ENCODE data around the gene ABHD17A.

The ABHD17A gene

GRCh38 chr19:1914826-1915341 is 29.6 kb upstream of the ABHD17A start:
- H3K79me1 ChIP-seq (ENCODE audit: low read length): no peaks in the 10 kb centered on the region
- H2AFZ ChIP-seq (ENCODE audit: insufficient read depth, low read length, poor library complexity): no peak overlapping the region
- peaks cover 0 to 3% of the 10 kb centered on the region in 2 experiments for H3K4me1 ChIP-seq (ENCODE audit: control insufficient read depth in 1 of 2, insufficient read depth in 2 of 2, low read length in 2 of 2)
- H3K4me2 ChIP-seq (ENCODE audit: low read length): no peak overlapping the region
- no peak overlapping the region for H4K8ac ChIP-seq (ENCODE audit: low read depth, low read length)
- no peak overlapping the region for H2BK12ac ChIP-seq (ENCODE audit: low read length)
- H3K27ac ChIP-seq (ENCODE audit: low read depth, low read length): no peak overlapping the region
- H3K4ac ChIP-seq (ENCODE audit: low read depth, low read length): no peak overlapping the region
- peaks cover 9% of the 10 kb centered on the region for H3K79me2 ChIP-seq (ENCODE audit: control insufficient read depth, insufficient read depth, low read length, poor library complexity)
- H3K27me3 ChIP-seq (ENCODE audit: insufficient read depth, low read length): no peaks in the 10 kb centered on the region
- H2BK5ac ChIP-seq (ENCODE audit: low read depth, low read length, poor library complexity): no peak overlapping the region
- H4K91ac ChIP-seq (ENCODE audit: low read depth, low read length): no peak overlapping the region
- H3K9ac ChIP-seq (ENCODE audit: low read length): no peak overlapping the region
- H3K14ac ChIP-seq (ENCODE audit: low read length): no peak overlapping the region
- no peak overlapping the region for H2AK5ac ChIP-seq (ENCODE audit: low read length)
- no peak for DNase-seq
- no peak overlapping the region for H3K4me3 ChIP-seq (ENCODE audit: low read depth, low read length)
- H3K36me3 ChIP-seq (ENCODE audit: control insufficient read depth in 1 of 2, insufficient read depth in 2 of 2, low read length in 2 of 2): peaks cover 63 to 69% of the 10 kb centered on the region in 2 experiments
- H3K23ac ChIP-seq (ENCODE audit: low read length): no peak overlapping the region
- H2BK120ac ChIP-seq (ENCODE audit: insufficient read depth, low read length, poor library complexity): no peak overlapping the region
- H4K12ac ChIP-seq (ENCODE audit: low read depth, low read length): no peak overlapping the region
- no CpG with 5 or more reads among the region's 23 CpGs for WGBS (ENCODE audit: extremely low coverage, insufficient coverage, insufficient read length)
- H3K18ac ChIP-seq (ENCODE audit: low read length): peak overlapping the region; percentile 22
- H3K9me3 ChIP-seq (ENCODE audit: insufficient read depth, low read depth, low read length): peaks cover 4% of the 10 kb centered on the region

- H4K91ac ChIP-seq (ENCODE audit: low read depth, low read length): no peak overlapping the region
- no peak overlapping the region for H3K4me2 ChIP-seq (ENCODE audit: low read length)
- peaks cover 4 to 10% of the 10 kb centered on the region in 2 experiments for H3K4me1 ChIP-seq (ENCODE audit: control insufficient read depth in 1 of 2, insufficient read depth in 2 of 2, low read length in 2 of 2)
- WGBS (ENCODE audit: extremely low coverage, insufficient coverage, insufficient read length): no CpG with 5 or more reads among the region's 23 CpGs
- H3K79me1 ChIP-seq (ENCODE audit: low read length): no peaks in the 10 kb centered on the region
- H2BK12ac ChIP-seq (ENCODE audit: low read length): no peak overlapping the region
- no peak overlapping the region for H4K12ac ChIP-seq (ENCODE audit: low read depth, low read length)
- no peak overlapping the region for H2AFZ ChIP-seq (ENCODE audit: insufficient read depth, low read length, poor library complexity)
- H2BK5ac ChIP-seq (ENCODE audit: low read depth, low read length, poor library complexity): no peak overlapping the region
- no peak overlapping the region for H3K14ac ChIP-seq (ENCODE audit: low read length)
- H3K4me3 ChIP-seq (ENCODE audit: low read depth, low read length): no peak overlapping the region
- no peak overlapping the region for H3K18ac ChIP-seq (ENCODE audit: low read length)
- H3K9me3 ChIP-seq (ENCODE audit: insufficient read depth, low read depth, low read length): peaks cover 4% of the 10 kb centered on the region
- H2BK120ac ChIP-seq (ENCODE audit: insufficient read depth, low read length, poor library complexity): no peak overlapping the region
- H3K23ac ChIP-seq (ENCODE audit: low read length): no peak overlapping the region
- H2AK5ac ChIP-seq (ENCODE audit: low read length): no peak overlapping the region
- peaks cover 19% of the 10 kb centered on the region for H3K79me2 ChIP-seq (ENCODE audit: control insufficient read depth, insufficient read depth, low read length, poor library complexity)
- no peak overlapping the region for H3K27ac ChIP-seq (ENCODE audit: low read depth, low read length)
- no peak overlapping the region for H4K8ac ChIP-seq (ENCODE audit: low read depth, low read length)
- H3K9ac ChIP-seq (ENCODE audit: low read length): no peak overlapping the region
- no peak for DNase-seq
- peaks cover 63 to 72% of the 10 kb centered on the region in 2 experiments for H3K36me3 ChIP-seq (ENCODE audit: control insufficient read depth in 1 of 2, insufficient read depth in 2 of 2, low read length in 2 of 2)
- peak overlapping the region; percentile 12 for H3K4ac ChIP-seq (ENCODE audit: low read depth, low read length)
- no peaks in the 10 kb centered on the region for H3K27me3 ChIP-seq (ENCODE audit: insufficient read depth, low read length)
Measured at GRCh38 chr19:1913781-1914577, 28.7 kb upstream of the ABHD17A start.

- Histone ChIP-seq H3K4me3 (ENCODE audit: low read depth, low read length) (no peak overlapping the region), H4K12ac (ENCODE audit: low read depth, low read length) (no peak overlapping the region), H3K4ac (ENCODE audit: low read depth, low read length) (peak overlapping the region; percentile 16), H3K23ac (ENCODE audit: low read length) (no peak overlapping the region), H3K14ac (ENCODE audit: low read length) (no peak overlapping the region), H2BK5ac (ENCODE audit: low read depth, low read length, poor library complexity) (no peak overlapping the region), H4K91ac (ENCODE audit: low read depth, low read length) (no peak overlapping the region), H3K27ac (ENCODE audit: low read depth, low read length) (no peak overlapping the region), H2BK120ac (ENCODE audit: insufficient read depth, low read length, poor library complexity) (no peak overlapping the region), H2AK5ac (ENCODE audit: low read length) (no peak overlapping the region), H3K79me1 (ENCODE audit: low read length) (no peaks in the 10 kb centered on the region), H3K27me3 (ENCODE audit: insufficient read depth, low read length) (no peaks in the 10 kb centered on the region), H3K79me2 (ENCODE audit: control insufficient read depth, insufficient read depth, low read length, poor library complexity) (peaks cover 23% of the 10 kb centered on the region), H4K8ac (ENCODE audit: low read depth, low read length) (no peak overlapping the region), H2AFZ (ENCODE audit: insufficient read depth, low read length, poor library complexity) (no peak overlapping the region), H3K4me1 (ENCODE audit: control insufficient read depth in 1 of 2, insufficient read depth in 2 of 2, low read length in 2 of 2) (peaks cover 8 to 14% of the 10 kb centered on the region in 2 experiments), H3K9ac (ENCODE audit: low read length) (no peak overlapping the region), H2BK12ac (ENCODE audit: low read length) (no peak overlapping the region), H3K18ac (ENCODE audit: low read length) (no peak overlapping the region), H3K36me3 (ENCODE audit: control insufficient read depth in 1 of 2, insufficient read depth in 2 of 2, low read length in 2 of 2) (peaks cover 58 to 67% of the 10 kb centered on the region in 2 experiments), H3K9me3 (ENCODE audit: insufficient read depth, low read depth, low read length) (peaks cover 2% of the 10 kb centered on the region), H3K4me2 (ENCODE audit: low read length) (no peak overlapping the region)
- no peak for DNase-seq
- no CpG with 5 or more reads among the region's 77 CpGs for WGBS (ENCODE audit: extremely low coverage, insufficient coverage, insufficient read length)
Measured at GRCh38 chr19:1912760-1913505, 27.6 kb upstream of the ABHD17A start.

- no peak overlapping the region for H4K8ac ChIP-seq (ENCODE audit: low read depth, low read length)
- no peak overlapping the region for H4K12ac ChIP-seq (ENCODE audit: low read depth, low read length)
- no peak overlapping the region for H2AK5ac ChIP-seq (ENCODE audit: low read length)
- no peak overlapping the region for H3K4me3 ChIP-seq (ENCODE audit: low read depth, low read length)
- H3K23ac ChIP-seq (ENCODE audit: low read length): no peak overlapping the region
- peaks cover 3% of the 10 kb centered on the region for H3K79me1 ChIP-seq (ENCODE audit: low read length)
- H3K4me2 ChIP-seq (ENCODE audit: low read length): no peak overlapping the region
- H3K14ac ChIP-seq (ENCODE audit: low read length): no peak overlapping the region
- no peak overlapping the region for H4K91ac ChIP-seq (ENCODE audit: low read depth, low read length)
- no CpG with 5 or more reads among the region's 37 CpGs for WGBS (ENCODE audit: extremely low coverage, insufficient coverage, insufficient read length)
- no peaks in the 10 kb centered on the region for H3K9me3 ChIP-seq (ENCODE audit: insufficient read depth, low read depth, low read length)
- no peak overlapping the region for H2BK120ac ChIP-seq (ENCODE audit: insufficient read depth, low read length, poor library complexity)
- H3K9ac ChIP-seq (ENCODE audit: low read length): no peak overlapping the region
- H3K79me2 ChIP-seq (ENCODE audit: control insufficient read depth, insufficient read depth, low read length, poor library complexity): peaks cover 27% of the 10 kb centered on the region
- H2BK5ac ChIP-seq (ENCODE audit: low read depth, low read length, poor library complexity): no peak overlapping the region
- no peak overlapping the region for H2BK12ac ChIP-seq (ENCODE audit: low read length)
- H3K18ac ChIP-seq (ENCODE audit: low read length): no peak overlapping the region
- H3K36me3 ChIP-seq (ENCODE audit: control insufficient read depth in 1 of 2, insufficient read depth in 2 of 2, low read length in 2 of 2): peaks cover 52 to 57% of the 10 kb centered on the region in 2 experiments
- no peaks in the 10 kb centered on the region for H3K27me3 ChIP-seq (ENCODE audit: insufficient read depth, low read length)
- peaks cover 14 to 23% of the 10 kb centered on the region in 2 experiments for H3K4me1 ChIP-seq (ENCODE audit: control insufficient read depth in 1 of 2, insufficient read depth in 2 of 2, low read length in 2 of 2)
- no peak for DNase-seq
- peak overlapping the region; percentile 53 for H3K4ac ChIP-seq (ENCODE audit: low read depth, low read length)
- no peak overlapping the region for H2AFZ ChIP-seq (ENCODE audit: insufficient read depth, low read length, poor library complexity)
- no peak overlapping the region for H3K27ac ChIP-seq (ENCODE audit: low read depth, low read length)
Measured at GRCh38 chr19:1911995-1912394, 26.7 kb upstream of the ABHD17A start.
